Mucosa of rectum (tissue), 2 donors: ENCODE results near the gene CDHR5.

Experiments
- H3K27ac ChIP-seq, 2 donors: one replicate each; pipeline ENCODE4 v1.7.0; 2013; ENCODE audit warnings: inconsistent platforms in 2 of 2, low read depth in 2 of 2, low read length in 2 of 2
- H3K27me3 ChIP-seq, 2 donors: one replicate each; pipeline ENCODE4 v1.7.0; 2013; ENCODE audit warnings: low read length in 2 of 2; ENCODE audit not compliant: control insufficient read depth in 2 of 2, insufficient read depth in 2 of 2
- H3K36me3 ChIP-seq, 2 donors: one replicate each; pipeline ENCODE4 v1.7.0; 2013; ENCODE audit warnings: low read length in 2 of 2; ENCODE audit not compliant: control insufficient read depth in 2 of 2, insufficient read depth in 2 of 2
- H3K4me1 ChIP-seq, 2 donors: one replicate each; pipeline ENCODE4 v1.7.0; 2013; ENCODE audit warnings: low read length in 2 of 2, mild to moderate bottlenecking in 1 of 2; ENCODE audit not compliant: control insufficient read depth in 2 of 2, insufficient read depth in 2 of 2
- H3K4me3 ChIP-seq, 2 donors: one replicate each; pipeline ENCODE4 v1.7.0; 2013; ENCODE audit warnings: low read length in 2 of 2
- H3K9ac ChIP-seq, 2 donors: one replicate each; pipeline ENCODE4 v1.7.0; 2013; ENCODE audit warnings: low read length in 2 of 2, low read depth in 1 of 2, mild to moderate bottlenecking in 1 of 2
- H3K9me3 ChIP-seq, 2 donors: one replicate each; pipeline ENCODE4 v1.7.0; 2013; ENCODE audit warnings: low read length in 2 of 2; ENCODE audit not compliant: control insufficient read depth in 2 of 2
- donor health status: healthy.
- donor health status: Normal muscosa, but diverticular disease.

Gene CDHR5

DNA sequence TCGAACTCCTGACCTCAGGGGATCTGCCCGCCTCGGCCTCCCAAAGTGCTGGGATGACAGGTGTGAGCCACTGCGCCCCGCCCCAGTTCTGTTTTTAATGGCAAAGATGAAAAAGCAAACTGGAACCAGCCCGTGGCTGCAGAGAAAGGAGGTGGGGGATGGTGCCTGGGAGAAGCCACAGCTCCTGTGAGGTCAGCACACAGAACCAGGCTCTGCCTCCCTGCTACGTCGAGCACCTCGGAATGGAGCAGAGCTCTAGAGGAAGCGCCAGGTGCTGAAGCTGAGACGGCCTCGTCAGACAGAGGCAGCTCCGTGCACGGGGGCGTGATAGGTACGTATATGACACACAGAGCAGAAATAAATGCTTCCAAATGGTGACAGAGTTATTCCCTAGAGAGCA is 20.8 kb upstream of the CDHR5 start:
- peaks cover 0 to 3% of the 10 kb centered on the region in 2 donors for H3K36me3 ChIP-seq

DNA sequence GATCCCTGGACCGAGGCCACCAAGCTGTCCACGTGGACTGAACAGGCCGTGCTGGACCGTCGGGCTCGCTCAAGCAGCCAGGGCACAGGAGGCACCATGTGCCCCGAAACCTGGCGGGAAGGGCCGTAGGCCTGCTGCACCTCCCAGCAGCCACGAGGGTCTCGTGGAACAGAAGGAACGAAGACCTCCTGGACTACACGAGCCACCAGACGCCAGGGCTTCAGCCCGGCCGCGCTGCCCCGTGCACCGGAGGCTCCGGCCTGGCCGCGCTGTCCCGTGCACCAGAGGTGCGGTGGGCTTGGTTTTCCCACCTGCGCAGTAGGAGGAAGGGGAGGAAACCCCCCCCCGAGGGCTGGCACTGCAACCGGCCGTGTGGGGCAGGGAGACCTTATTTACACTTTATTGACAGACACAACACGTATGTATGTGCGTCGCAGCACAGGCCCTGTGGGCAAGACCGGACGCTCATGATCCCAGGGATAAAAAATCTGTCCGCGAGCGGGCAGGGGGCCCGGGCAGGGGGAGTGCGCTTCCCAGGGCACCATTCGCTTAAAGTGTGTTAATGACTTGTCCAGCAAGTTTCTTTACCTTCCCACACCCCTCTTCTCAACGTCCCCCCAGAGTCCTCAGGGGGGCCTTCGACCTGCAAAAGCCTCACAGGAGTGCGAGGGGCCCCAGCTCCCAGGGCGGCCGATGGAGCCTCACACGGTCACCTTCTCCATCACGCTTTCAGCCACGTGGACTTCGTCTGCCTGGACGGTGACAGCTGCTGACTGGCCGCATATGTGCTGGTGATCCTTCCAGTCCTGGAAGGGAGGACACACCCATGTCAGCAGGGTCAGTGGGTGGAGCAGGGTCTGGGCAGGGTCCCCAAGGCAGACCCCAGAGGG is 19.3 kb upstream of the CDHR5 start:
- Histone ChIP-seq H3K36me3 (no peaks in the 10 kb centered on the region), H3K9ac (no peak overlapping the region), H3K4me1 (peaks cover 0 to 1% of the 10 kb centered on the region in 2 donors), H3K27ac (no peak overlapping the region), H3K27me3 (peaks cover under 1 to 2% of the 10 kb centered on the region in 2 donors), H3K9me3 (no peaks in the 10 kb centered on the region), H3K4me3 (no peak overlapping the region)

More for the DNA sequence above, 20.8 kb upstream of the CDHR5 start:
- Histone ChIP-seq H3K4me1 (no peaks in the 10 kb centered on the region), H3K4me3 (no peak overlapping the region), H3K9ac (no peak overlapping the region), H3K27me3 (no peaks in the 10 kb centered on the region), H3K9me3 (no peaks in the 10 kb centered on the region), H3K27ac (no peak overlapping the region)

DNA sequence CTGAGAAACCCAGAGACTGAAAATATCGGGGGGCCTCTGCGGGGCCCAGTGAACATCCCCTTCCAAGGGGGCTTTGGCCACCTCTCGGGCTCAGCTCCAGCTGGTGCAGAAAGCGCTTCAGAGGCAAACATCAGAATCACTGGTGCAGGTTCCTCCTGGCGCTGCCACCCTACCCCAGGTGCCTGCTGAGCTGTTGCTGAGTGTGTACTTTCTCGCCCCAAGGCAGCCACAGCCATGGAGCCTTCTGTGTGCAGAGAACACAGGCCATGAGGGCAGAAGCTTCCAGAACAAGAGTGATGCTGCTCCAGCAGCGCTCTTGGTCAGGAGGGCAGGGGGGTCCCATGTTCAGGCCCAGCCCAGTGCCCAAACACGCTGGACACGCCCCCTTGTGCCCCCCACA is 18.6 kb upstream of the CDHR5 start:
- Histone ChIP-seq H3K4me1 (peaks cover 0 to 3% of the 10 kb centered on the region in 2 donors), H3K36me3 (no peaks in the 10 kb centered on the region)

DNA sequence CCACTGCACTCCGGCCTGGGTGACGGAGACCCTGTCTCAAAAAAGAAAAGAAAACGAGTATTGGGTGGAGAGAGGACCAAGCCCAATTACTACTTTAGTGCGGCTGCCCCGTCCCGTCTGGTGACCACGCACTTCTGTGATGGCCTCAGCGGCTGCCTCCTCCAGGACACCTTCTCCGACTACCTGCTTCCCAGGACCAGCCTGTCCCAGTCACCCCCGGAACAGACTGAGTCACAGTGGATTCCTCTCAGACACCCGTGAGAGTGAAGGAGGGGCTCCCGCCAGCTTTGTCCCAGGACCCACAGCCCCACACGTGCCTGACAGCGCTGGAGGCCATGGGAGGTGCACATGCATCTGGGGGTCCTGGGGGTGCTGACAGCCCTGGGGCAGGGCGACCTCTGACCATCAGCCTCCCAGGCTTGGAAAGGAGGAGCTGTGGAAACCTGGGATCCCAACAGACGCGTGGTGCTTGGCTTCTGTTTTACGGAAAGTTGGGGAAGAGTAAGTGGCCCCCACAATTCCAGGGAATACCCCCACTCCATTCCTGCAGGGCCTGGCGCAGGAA is 17.1 kb upstream of the CDHR5 start:
- no peaks in the 10 kb centered on the region for H3K36me3 ChIP-seq
- no peak overlapping the region for H3K4me3 ChIP-seq
- H3K9ac ChIP-seq: no peak overlapping the region
- H3K4me1 ChIP-seq: peaks cover 0 to 10% of the 10 kb centered on the region in 2 donors
- no peaks in the 10 kb centered on the region for H3K9me3 ChIP-seq
- peaks cover 11 to 17% of the 10 kb centered on the region in 2 donors for H3K27me3 ChIP-seq
- no peak overlapping the region for H3K27ac ChIP-seq

More for the DNA sequence above, 18.6 kb upstream of the CDHR5 start:
- Histone ChIP-seq H3K27ac (no peak overlapping the region), H3K9ac (no peak overlapping the region), H3K27me3 (peaks cover 6% of the 10 kb centered on the region in 2 donors), H3K4me3 (no peak overlapping the region), H3K9me3 (no peaks in the 10 kb centered on the region)

DNA sequence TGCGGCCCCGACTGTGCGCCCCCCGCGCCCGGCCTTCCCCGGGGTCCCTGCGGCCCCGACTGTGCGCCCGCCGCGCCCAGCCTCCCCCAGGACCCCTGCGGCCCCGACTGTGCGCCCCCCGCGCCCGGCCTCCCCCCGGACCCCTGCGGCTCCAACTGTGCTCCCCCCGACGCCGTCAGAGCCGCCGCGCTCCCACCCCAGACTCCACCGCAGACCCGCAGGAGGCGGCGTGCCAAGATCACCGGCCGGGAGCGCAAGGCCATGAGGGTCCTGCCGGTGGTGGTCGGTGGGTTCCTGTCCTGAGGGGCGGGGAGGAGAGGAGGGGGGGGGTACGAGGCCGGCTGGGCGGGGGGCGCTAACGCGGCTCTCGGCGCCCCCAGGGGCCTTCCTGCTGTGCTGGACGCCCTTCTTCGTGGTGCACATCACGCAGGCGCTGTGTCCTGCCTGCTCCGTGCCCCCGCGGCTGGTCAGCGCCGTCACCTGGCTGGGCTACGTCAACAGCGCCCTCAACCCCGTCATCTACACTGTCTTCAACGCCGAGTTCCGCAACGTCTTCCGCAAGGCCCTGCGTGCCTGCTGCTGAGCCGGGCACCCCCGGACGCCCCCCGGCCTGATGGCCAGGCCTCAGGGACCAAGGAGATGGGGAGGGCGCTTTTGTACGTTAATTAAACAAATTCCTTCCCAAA is 15.4 kb upstream of the CDHR5 start:
- Histone ChIP-seq H3K36me3 (no peaks in the 10 kb centered on the region), H3K9me3 (no peaks in the 10 kb centered on the region), H3K9ac (no peak overlapping the region), H3K4me1 (peaks cover 0 to 10% of the 10 kb centered on the region in 2 donors), H3K27me3 (peaks cover 11 to 17% of the 10 kb centered on the region in 2 donors), H3K4me3 (no peak overlapping the region), H3K27ac (no peak overlapping the region)

DNA sequence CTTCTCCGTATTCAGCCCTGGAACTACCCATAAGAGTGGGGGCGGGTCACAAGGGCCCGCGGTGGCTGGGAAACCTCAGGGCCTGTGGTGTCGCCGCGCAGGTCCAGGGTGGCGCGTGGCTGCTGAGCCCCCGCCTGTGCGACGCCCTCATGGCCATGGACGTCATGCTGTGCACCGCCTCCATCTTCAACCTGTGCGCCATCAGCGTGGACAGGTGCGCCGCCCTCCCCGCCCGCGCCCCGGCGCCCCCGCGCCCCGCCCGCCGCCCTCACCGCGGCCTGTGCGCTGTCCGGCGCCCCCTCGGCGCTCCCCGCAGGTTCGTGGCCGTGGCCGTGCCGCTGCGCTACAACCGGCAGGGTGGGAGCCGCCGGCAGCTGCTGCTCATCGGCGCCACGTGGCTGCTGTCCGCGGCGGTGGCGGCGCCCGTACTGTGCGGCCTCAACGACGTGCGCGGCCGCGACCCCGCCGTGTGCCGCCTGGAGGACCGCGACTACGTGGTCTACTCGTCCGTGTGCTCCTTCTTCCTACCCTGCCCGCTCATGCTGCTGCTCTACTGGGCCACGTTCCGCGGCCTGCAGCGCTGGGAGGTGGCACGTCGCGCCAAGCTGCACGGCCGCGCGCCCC is 14.7 kb upstream of the CDHR5 start:
- H3K4me1 ChIP-seq: peaks cover 0 to 10% of the 10 kb centered on the region in 2 donors
- no peaks in the 10 kb centered on the region for H3K36me3 ChIP-seq
- H3K27me3 ChIP-seq: peaks cover 11 to 17% of the 10 kb centered on the region in 2 donors
- no peak overlapping the region for H3K9ac ChIP-seq
- no peak overlapping the region for H3K4me3 ChIP-seq
- H3K27ac ChIP-seq: no peak overlapping the region
- no peaks in the 10 kb centered on the region for H3K9me3 ChIP-seq

DNA sequence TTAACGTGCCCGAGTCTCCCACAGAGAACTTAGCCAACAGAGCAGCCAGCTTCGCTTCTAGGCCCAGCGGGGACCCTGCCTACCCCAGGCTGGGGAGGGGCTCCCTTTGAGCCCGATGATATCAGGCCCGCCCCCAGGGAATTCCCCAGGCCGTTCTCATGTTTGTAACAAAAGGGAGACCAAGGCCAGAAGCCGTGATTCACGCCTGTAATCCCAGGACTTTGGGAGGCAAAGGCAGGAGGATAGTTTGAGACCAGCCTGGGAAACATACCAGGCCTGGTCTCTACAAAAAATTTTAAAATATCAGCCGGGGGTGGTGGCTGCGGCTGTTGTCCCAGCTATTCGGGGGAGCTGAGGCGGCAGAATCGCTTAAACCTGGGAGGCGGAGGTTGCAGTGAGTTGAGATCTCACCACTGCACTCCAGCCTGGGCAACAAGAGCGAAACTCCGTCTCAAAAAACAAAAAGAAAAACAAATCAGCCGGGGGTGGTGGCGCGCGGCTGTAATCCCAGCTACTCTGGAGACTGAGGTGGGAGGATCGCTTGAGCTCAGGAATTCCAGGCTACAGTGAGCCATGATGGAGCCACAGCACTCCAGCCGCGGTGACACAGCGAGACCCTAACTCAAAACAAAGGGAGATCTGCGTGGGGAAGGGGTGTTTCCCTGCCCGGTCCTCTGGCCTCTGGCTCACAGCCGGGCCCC is 14.0 kb upstream of the CDHR5 start:
- Histone ChIP-seq H3K27me3 (peaks cover 11 to 17% of the 10 kb centered on the region in 2 donors), H3K9ac (no peak overlapping the region), H3K4me3 (no peak overlapping the region), H3K36me3 (no peaks in the 10 kb centered on the region), H3K9me3 (no peaks in the 10 kb centered on the region), H3K4me1 (peaks cover 0 to 10% of the 10 kb centered on the region in 2 donors), H3K27ac (no peak overlapping the region)

DNA sequence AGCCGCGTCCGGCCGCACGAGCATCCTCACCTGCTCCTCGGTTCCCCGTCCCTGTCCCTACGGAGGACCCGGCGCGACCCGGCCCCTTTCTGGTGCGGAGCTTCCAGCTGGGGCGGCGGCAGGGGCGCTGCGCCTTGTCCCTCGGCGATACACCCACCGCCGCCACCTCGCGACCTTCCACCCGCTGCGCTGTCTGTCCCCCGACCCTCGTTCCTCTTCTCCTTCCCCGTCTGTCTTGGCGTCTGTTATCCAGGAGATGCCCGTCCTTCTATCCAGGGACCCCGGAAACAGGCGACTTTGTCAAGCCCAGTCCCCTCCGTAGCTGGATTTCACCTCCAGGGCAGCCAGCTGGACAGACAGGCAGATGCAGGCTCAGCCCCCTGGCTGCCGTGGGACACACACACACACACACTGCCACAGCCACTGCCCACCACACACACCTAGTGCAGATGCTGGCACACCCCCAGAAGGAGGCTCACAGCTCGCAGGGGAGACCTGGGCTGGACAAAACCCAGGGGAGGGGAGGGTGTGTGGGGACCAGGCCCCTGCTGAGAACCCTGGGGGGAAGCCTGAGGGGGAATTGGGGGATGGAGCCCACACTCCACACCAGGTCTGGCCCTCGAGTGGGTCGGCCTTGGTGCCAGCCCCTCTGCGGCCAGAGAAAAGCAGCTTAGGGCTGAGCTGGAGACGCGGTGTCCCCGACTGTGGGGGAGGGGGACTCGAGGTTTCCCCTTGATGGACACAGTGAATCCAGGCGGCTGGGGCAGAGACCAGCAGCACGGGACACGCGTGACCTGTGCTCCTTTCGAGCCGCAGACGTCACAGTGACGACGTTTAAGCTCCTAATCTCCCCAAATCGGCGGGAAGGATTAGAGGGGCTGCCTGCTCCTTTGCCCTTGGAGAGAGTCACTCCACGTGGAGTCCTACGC is 13.1 kb upstream of the CDHR5 start:
- Histone ChIP-seq H3K9me3 (no peaks in the 10 kb centered on the region), H3K36me3 (no peaks in the 10 kb centered on the region), H3K27me3 (peaks cover 11 to 17% of the 10 kb centered on the region in 2 donors), H3K9ac (no peak overlapping the region), H3K27ac (no peak overlapping the region), H3K4me1 (peaks cover 0 to 10% of the 10 kb centered on the region in 2 donors), H3K4me3 (no peak overlapping the region)

DNA sequence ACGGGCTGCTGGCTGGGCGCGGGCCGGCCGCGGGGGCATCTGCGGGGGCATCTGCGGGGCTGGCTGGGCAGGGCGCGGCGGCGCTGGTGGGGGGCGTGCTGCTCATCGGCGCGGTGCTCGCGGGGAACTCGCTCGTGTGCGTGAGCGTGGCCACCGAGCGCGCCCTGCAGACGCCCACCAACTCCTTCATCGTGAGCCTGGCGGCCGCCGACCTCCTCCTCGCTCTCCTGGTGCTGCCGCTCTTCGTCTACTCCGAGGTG is 12.5 kb upstream of the CDHR5 start:
- no peak overlapping the region for H3K4me3 ChIP-seq
- H3K27me3 ChIP-seq: peaks cover 11 to 17% of the 10 kb centered on the region in 2 donors
- H3K27ac ChIP-seq: no peak overlapping the region
- H3K9ac ChIP-seq: no peak overlapping the region
- no peaks in the 10 kb centered on the region for H3K9me3 ChIP-seq
- no peaks in the 10 kb centered on the region for H3K36me3 ChIP-seq
- peaks cover 0 to 10% of the 10 kb centered on the region in 2 donors for H3K4me1 ChIP-seq
